ENCODE data around the gene MRPL14.
A peak's percentile ranks its signal among the peaks of the same experiment; 100 is the strongest.

The MRPL14 gene

DNA sequence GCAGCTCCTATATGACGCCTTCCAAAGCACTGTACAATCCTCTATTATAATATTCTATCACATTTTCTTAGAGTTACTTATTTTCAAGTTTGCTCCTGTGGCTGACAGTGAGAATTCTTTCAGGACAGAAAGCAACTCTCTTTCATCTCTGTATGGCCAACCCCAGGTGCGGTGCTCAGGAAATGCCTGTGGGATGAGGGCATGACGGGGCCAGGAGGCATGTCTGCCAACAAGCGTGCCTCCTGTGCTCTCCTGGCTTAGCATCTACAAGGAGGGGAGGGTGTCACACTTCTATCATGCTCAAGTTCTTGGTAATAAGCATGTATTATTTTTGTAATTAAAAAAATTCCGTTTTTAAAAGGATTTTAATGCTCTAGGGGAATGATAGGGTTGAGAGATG is 11.4 kb downstream of the MRPL14 start:
- DNase-seq (ENCODE audit: low read depth), result peak; percentile 56
- TF ChIP-seq, protein P1, sequence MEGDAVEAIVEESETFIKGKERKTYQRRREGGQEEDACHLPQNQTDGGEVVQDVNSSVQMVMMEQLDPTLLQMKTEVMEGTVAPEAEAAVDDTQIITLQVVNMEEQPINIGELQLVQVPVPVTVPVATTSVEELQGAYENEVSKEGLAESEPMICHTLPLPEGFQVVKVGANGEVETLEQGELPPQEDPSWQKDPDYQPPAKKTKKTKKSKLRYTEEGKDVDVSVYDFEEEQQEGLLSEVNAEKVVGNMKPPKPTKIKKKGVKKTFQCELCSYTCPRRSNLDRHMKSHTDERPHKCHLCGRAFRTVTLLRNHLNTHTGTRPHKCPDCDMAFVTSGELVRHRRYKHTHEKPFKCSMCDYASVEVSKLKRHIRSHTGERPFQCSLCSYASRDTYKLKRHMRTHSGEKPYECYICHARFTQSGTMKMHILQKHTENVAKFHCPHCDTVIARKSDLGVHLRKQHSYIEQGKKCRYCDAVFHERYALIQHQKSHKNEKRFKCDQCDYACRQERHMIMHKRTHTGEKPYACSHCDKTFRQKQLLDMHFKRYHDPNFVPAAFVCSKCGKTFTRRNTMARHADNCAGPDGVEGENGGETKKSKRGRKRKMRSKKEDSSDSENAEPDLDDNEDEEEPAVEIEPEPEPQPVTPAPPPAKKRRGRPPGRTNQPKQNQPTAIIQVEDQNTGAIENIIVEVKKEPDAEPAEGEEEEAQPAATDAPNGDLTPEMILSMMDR (conservative IDR thresholded peaks at IDR 0.05; ENCODE audit: low read depth, low read length), result no peak
- H3K4me3 ChIP-seq (ENCODE audit: low read depth, low read length), result no peak overlapping the region

DNA sequence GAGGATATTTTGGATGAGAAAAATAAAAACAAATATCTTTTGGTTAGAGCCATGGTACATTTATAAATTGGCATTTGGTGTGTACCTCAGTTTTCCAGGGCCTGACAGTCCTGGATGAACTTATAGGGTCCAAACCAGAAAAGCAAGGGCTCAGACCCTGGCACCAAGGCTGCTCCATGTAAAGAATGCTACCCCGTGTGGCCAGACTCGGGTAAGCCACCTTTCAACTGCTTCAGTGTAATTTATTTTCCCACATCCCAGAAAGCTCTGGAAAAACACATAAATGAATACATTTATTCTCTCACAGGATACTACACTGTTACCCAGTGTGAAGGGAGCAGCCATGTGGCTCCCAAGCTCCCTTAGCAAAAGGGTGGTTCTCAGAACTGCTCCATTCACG is 13.8 kb downstream of the MRPL14 start:
- H3K4me3 ChIP-seq (ENCODE audit: low read depth, low read length), result no peak overlapping the region
- TF ChIP-seq, protein P1 (conservative IDR thresholded peaks at IDR 0.05; ENCODE audit: low read depth, low read length), result peak; percentile 45
- peak; percentile 12 for DNase-seq (ENCODE audit: low read depth)

DNA sequence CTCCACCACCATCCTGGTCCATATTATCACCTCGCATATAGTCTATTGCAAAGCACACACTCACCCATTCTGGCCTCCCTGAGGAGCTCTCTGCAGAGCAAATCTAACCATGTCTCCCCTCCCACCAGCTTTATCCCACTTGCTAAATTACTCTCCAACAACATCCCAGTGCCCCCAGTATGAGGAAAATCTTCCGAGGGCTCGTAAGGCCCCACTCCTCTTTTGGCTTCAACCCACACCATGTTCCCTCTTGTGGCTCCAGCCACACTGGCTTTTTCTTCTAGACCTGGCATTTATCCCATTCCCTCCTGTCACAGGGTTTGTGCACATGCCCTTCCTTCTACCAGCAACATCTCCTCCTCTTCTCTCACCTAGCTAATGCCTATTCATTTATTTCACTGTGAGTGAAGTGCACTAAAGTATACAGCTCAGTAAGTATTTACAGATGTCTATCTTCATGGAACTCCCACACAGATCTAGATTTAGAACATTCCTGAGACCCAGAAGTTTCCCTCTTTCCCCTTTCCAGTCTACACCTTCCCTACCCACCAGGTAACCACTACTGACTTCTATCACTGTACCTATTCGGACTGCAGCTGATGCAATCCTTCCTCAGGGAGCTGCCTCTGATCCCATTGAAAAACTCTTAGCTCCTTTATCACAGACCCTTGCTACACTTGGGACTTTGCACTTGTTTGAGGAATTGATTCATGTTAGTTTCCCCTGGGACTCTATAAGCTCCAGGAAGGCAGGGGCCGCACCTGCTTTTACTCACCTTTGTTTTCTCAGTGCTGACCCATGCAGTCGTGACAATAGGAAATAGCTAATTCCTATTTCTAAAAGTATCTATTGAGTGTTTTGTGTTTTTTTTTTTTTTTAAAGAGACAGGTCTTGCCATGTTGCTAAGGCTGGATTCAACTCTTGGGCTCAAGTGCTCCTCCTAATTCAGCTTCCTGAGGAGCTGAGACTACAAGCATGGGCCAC is 15.5 kb downstream of the MRPL14 start:
- DNase-seq (ENCODE audit: low read depth), result no peak
- TF ChIP-seq, protein P1 (conservative IDR thresholded peaks at IDR 0.05; ENCODE audit: low read depth, low read length), result no peak
- no peak overlapping the region for H3K4me3 ChIP-seq (ENCODE audit: low read depth, low read length)

DNA sequence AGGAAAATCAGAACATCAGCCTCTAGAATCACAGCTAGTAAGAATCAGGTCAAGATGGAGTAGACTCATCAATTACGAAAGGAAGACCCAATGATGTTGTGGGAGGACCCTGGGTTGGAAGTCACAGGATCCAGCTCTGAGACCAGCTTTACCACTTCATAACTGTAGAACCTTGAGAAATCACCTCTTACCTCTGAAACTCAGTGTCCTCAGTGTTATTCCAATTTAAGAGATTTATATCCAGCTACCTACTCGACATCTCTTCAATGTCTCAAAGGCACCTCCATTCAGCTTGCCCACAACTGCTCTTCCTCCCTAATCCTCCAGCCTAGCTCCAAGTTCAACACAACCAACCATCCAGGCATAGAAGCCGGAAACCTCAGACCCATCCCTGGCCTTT is 16.3 kb downstream of the MRPL14 start:
- no peak overlapping the region for H3K4me3 ChIP-seq (ENCODE audit: low read depth, low read length)
- DNase-seq (ENCODE audit: low read depth), result no peak
- TF ChIP-seq, protein P1 (conservative IDR thresholded peaks at IDR 0.05; ENCODE audit: low read depth, low read length), result no peak

DNA sequence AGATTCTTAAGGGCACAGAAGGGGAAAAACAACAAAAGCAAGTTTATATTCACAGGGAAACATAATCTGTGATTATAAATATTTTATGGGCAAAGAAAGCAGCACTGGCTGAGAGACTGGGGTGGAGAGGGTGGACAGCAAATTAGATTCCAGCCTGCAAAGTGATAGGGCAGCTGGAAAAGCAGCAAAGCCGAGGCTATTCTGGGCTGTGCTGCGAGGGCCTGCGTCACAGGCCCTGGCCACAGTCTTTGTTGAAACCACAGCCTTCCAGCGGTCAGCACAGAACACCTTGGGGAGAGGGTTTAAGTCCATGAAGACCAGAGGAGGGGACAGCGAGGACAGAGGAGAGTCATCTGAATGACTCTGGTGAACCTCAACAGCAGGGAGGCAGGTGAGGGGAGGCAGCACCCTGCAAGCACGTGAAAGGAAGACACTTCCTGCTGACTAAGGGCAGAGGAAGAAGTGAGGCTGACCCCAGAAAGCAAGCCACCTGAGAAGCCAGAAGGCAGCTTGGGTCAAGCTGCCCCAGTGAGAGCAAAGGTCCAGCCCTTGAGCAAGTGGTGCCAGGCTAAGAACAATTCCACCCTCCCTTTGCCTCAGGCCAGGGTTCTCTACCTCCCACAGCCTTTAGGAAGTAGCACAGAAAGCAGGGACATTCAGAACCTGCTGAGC is 17.1 kb downstream of the MRPL14 start:
- TF ChIP-seq, protein P1 (conservative IDR thresholded peaks at IDR 0.05; ENCODE audit: low read depth, low read length), result no peak
- H3K4me3 ChIP-seq (ENCODE audit: low read depth, low read length), result no peak overlapping the region
- peak; percentile 11 for DNase-seq (ENCODE audit: low read depth)

DNA sequence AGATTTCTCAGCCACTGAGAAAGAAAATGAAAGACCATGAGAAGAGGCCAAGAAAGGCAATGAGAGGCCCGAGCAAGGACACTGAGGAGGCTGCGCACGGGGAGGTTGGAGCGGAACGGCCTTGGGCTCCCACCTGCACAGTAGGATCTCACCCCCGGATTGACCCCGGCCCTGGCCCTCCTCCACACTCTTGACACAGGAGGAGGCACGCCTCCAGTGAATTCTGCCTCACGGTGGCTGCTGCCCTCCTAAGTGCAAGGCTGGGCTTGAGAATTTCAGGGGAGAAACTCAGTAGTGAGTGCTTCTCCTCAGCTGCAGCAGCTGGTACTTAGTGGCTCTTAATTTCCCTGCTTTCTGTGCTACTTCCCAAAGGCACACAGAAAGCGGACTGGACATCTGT is 18.0 kb downstream of the MRPL14 start:
- no peak for DNase-seq (ENCODE audit: low read depth)
- H3K4me3 ChIP-seq (ENCODE audit: low read depth, low read length), result no peak overlapping the region
- TF ChIP-seq, protein P1 (conservative IDR thresholded peaks at IDR 0.05; ENCODE audit: low read depth, low read length), result no peak

Measured in choroid plexus epithelial cell (primary cell).